IMR-90 (cell line): ENCODE measurements around the gene SNCG. TPM values are rescaled to one million over a fixed set of nuclear protein-coding genes. Genes with fewer than 3 reads are reported as not detected.

Source experiments
- ATAC-seq: fragments of 200-7000 bp; cut with Tn5 transposase; 2 replicates; pipeline ENCODE4 v1.9.1; 2020; ENCODE audit warnings: low read depth, mild to moderate bottlenecking, moderate library complexity
- BruUV-seq: library from RNA; stranded (reverse); fragments of 400-500 nt; replicated peaks from 2 replicates; lab custom pipeline; 2021; lab: Mats Ljungman, UMichigan
- CTCF ChIA-PET: fragments of 300-600 bp; formaldehyde crosslinking; extraction: SDS; loops from one replicate; lab custom pipeline; 2021; ENCODE audit warnings: antibody characterized with exemption; lab: Yijun Ruan, JAX
- POLR2A ChIA-PET: fragments of 300-600 bp; sonication (Branson Sonifier 250); formaldehyde crosslinking; loops from one replicate; lab custom pipeline; 2022; ENCODE audit warnings: antibody characterized with exemption; ENCODE audit not compliant: unreplicated experiment; lab: Charles Lee
- DNase-seq: peaks from one replicate; pipeline ENCODE4 v3.0.0; 2013
- H2AFZ ChIP-seq: replicated peaks from 2 replicates; pipeline ENCODE3; 2013; ENCODE audit warnings: low read length, mild to moderate bottlenecking; ENCODE audit not compliant: poor library complexity
- H2AK5ac ChIP-seq: 2 replicates; pipeline ENCODE4 v1.6.1; 2013; ENCODE audit warnings: low read depth, low read length, inconsistent platforms
- H2AK9ac ChIP-seq: replicated peaks from 2 replicates; pipeline ENCODE3; 2013; ENCODE audit warnings: mild to moderate bottlenecking, low read depth, low read length, moderate library complexity; ENCODE audit not compliant: poor library complexity
- H2BK120ac ChIP-seq: 2 replicates; pipeline ENCODE4 v1.6.1; 2013; ENCODE audit warnings: low read depth, low read length, inconsistent platforms
- H2BK15ac ChIP-seq: 3 replicates; pipeline ENCODE4 v1.6.1; 2013; ENCODE audit warnings: low read depth, low read length, inconsistent platforms
- H2BK20ac ChIP-seq: 2 replicates; pipeline ENCODE4 v1.6.1; 2013; ENCODE audit warnings: low read depth, mild to moderate bottlenecking, inconsistent platforms, low read length, moderate library complexity
- H2BK5ac ChIP-seq: 2 replicates; pipeline ENCODE4 v1.6.1; 2013; ENCODE audit warnings: mild to moderate bottlenecking, low read depth, low read length, inconsistent platforms; ENCODE audit not compliant: poor library complexity, severe bottlenecking
- H3K14ac ChIP-seq: replicated peaks from 2 replicates; pipeline ENCODE4 v1.6.1; 2013; ENCODE audit warnings: low read depth, low read length, inconsistent platforms
- H3K18ac ChIP-seq: 2 replicates; pipeline ENCODE4 v1.6.1; 2013; ENCODE audit warnings: low read depth, low read length, control low read depth
- H3K23ac ChIP-seq: 2 replicates; pipeline ENCODE4 v1.6.1; 2013; ENCODE audit warnings: low read depth, low read length, inconsistent platforms
- H3K27ac ChIP-seq: 2 replicates; pipeline ENCODE4 v1.5.1; 2013; ENCODE audit warnings: mild to moderate bottlenecking, control low read depth, low read length; ENCODE audit not compliant: insufficient read depth
- H3K27me3 ChIP-seq: 2 replicates; pipeline ENCODE4 v1.6.1; 2013; ENCODE audit warnings: low read length; ENCODE audit not compliant: control insufficient read depth, insufficient read depth
- H3K36me3 ChIP-seq: 2 replicates; pipeline ENCODE4 v1.6.1; 2013; ENCODE audit warnings: low read length, mixed read lengths; ENCODE audit not compliant: control insufficient read depth, insufficient read depth
- H3K4ac ChIP-seq: 2 replicates; pipeline ENCODE4 v1.6.1; 2013; ENCODE audit warnings: low read depth, low read length, inconsistent platforms
- H3K4me1 ChIP-seq: 2 replicates; pipeline ENCODE4 v1.6.1; 2013; ENCODE audit warnings: low read length, mixed read lengths; ENCODE audit not compliant: control insufficient read depth, insufficient read depth
- H3K4me2 ChIP-seq: 2 replicates; pipeline ENCODE4 v1.6.1; 2013; ENCODE audit warnings: low read depth, mild to moderate bottlenecking, control low read depth, low read length, moderate library complexity
- H3K4me3 ChIP-seq: 2 replicates; pipeline ENCODE4 v1.5.1; 2013; ENCODE audit warnings: low read depth, mild to moderate bottlenecking, control low read depth, low read length, moderate library complexity; ENCODE audit not compliant: insufficient read depth
- H3K56ac ChIP-seq: 2 replicates; pipeline ENCODE4 v1.6.1; 2013; ENCODE audit warnings: low read length, inconsistent platforms; ENCODE audit not compliant: insufficient read depth; ENCODE audit errors: extremely low read depth
- H3K79me1 ChIP-seq, 2 experiments: 2 replicates each; pipeline ENCODE4 v1.6.1; 2013; ENCODE audit warnings: low read length in 2 of 2, inconsistent platforms in 1 of 2, low read depth in 1 of 2
- H3K9ac ChIP-seq: 2 replicates; pipeline ENCODE4 v1.6.1; 2013; ENCODE audit warnings: low read depth, low read length, control low read depth
- H3K9me1 ChIP-seq: 2 replicates; pipeline ENCODE4 v1.6.1; 2013; ENCODE audit warnings: low read length, inconsistent platforms; ENCODE audit not compliant: insufficient read depth
- H3K9me3 ChIP-seq: 2 replicates; pipeline ENCODE4 v1.6.1; 2013; ENCODE audit warnings: low read length; ENCODE audit not compliant: control insufficient read depth, insufficient read depth
- H4K20me1 ChIP-seq: 2 replicates; pipeline ENCODE4 v1.6.1; 2013; ENCODE audit warnings: low read length, inconsistent platforms; ENCODE audit not compliant: insufficient read depth
- H4K5ac ChIP-seq: 2 replicates; pipeline ENCODE4 v1.6.1; 2013; ENCODE audit warnings: mild to moderate bottlenecking, low read depth, low read length, control low read depth
- H4K8ac ChIP-seq, 2 experiments: 2 replicates each; pipeline ENCODE4 v1.6.1; 2013; ENCODE audit warnings: low read depth in 2 of 2, low read length in 2 of 2, control low read depth in 1 of 2, inconsistent platforms in 1 of 2
- H4K91ac ChIP-seq: 2 replicates; pipeline ENCODE4 v1.6.1; 2013; ENCODE audit warnings: low read depth, low read length, inconsistent platforms; ENCODE audit not compliant: insufficient read depth
- CEBPB ChIP-seq: IDR thresholded peaks from 2 replicates; pipeline ENCODE4 v1.6.1; 2012; ENCODE audit warnings: low read depth, low read length, improper control_type of control experiment
- MAFK ChIP-seq: IDR thresholded peaks from 2 replicates; pipeline ENCODE4 v1.6.1; 2012; ENCODE audit warnings: low read depth, low read length, improper control_type of control experiment
- MXI1 ChIP-seq: IDR thresholded peaks from 2 replicates; pipeline ENCODE4 v1.6.1; 2012; ENCODE audit warnings: low read depth, mild to moderate bottlenecking, low read length, moderate library complexity, borderline replicate concordance
- POLR2A ChIP-seq: IDR thresholded peaks from 2 replicates; pipeline ENCODE4 v1.6.1; 2012; ENCODE audit warnings: mild to moderate bottlenecking, low read depth, low read length
- RCOR1 ChIP-seq: IDR thresholded peaks from 2 replicates; pipeline ENCODE4 v1.6.1; 2012; ENCODE audit warnings: mild to moderate bottlenecking, low read length, improper control_type of control experiment; ENCODE audit not compliant: insufficient replicate concordance
- WGBS, 2 experiments: methylation state at CpG; one replicate each; pipeline versions ENCODE4 v1.1.5 to v1.1.7; 2013; ENCODE audit warnings: missing lambda C conversion rate in 2 of 2; ENCODE audit not compliant: insufficient read length in 1 of 2; ENCODE audit errors: extremely low coverage in 2 of 2; 5-methylcytosine and 5-hydroxymethylcytosine counted together
- dilution Hi-C: fragments of 300-500 bp; cut with HindIII; formaldehyde crosslinking; loops from one replicate; pipeline ENCODE4 v1.14.3; 2018; ENCODE audit warnings: low sequenced_read_pairs; ENCODE audit not compliant: unreplicated experiment
- in situ Hi-C: fragments of 300-500 bp; cut with MboI; formaldehyde crosslinking; loops from 3 replicates; pipeline ENCODE4 v1.14.3; 2019; ENCODE audit warnings: low sequenced_read_pairs, inconsistent platforms, mixed read lengths
- intact Hi-C: fragments of 100-400 bp; cut with micrococcal nuclease; formaldehyde crosslinking; loops from 2 replicates; pipeline ENCODE4 v1.10.0; 2022
- polyA plus RNA-seq, 3 experiments: library from polyadenylated mRNA; depleted of rRNA; stranded (reverse); fragments of >200 nt; gene quantifications; 2 replicates each; pipeline ENCODE4 v1.2.3, GENCODE V29; 2012; ENCODE audit warnings: low replicate concordance in 1 of 3
- total RNA-seq: library from RNA; depleted of rRNA; stranded (reverse); fragments of >200 nt; gene quantifications from 2 replicates; pipeline ENCODE4 v1.2.3, GENCODE V29; 2012
- TF ChIP-seq, protein P1 (sequence below): conservative IDR thresholded peaks from 2 replicates; pipeline ENCODE4 v1.5.1; 2012; ENCODE audit warnings: mild to moderate bottlenecking, low read depth, low read length, improper control_type of control experiment

SNCG gene
- total and polyA plus RNA-seq, 2 of the 4 experiments (the other 2 are of a cell fraction), result 10.6 to 19.0 TPM

DNA sequence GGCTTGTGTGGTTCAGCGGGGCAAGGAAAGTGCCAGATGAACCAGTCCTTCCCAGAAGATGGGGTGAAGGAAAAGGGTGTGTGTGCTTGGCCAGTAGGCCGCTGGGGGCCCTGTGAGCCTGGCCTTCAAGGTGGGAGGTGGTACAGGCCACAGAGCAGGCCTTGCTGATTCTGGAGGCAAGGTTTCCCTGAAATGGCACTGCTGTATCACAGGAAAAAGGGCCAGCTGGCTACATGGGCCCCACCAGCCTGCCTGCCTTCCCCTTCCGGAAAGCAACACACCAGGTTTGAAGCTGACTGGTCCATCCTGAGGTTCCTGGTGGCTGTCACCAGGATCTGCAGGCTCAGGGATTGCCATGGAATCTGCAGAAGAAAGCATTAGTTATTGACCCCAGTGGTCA, 13.5 kb upstream of the SNCG start:
- H4K91ac ChIP-seq, result no peak overlapping the region
- no peak for ATAC-seq
- no peak for DNase-seq
- dilution Hi-C loops (no loop called here), intact Hi-C loops (no loop called here), in situ Hi-C loops (no loop called here)
- TF ChIP-seq CEBPB (no peak), MXI1 (no peak), MAFK (no peak), POLR2A (no peak), RCOR1 (no peak)
- TF ChIP-seq, protein P1, sequence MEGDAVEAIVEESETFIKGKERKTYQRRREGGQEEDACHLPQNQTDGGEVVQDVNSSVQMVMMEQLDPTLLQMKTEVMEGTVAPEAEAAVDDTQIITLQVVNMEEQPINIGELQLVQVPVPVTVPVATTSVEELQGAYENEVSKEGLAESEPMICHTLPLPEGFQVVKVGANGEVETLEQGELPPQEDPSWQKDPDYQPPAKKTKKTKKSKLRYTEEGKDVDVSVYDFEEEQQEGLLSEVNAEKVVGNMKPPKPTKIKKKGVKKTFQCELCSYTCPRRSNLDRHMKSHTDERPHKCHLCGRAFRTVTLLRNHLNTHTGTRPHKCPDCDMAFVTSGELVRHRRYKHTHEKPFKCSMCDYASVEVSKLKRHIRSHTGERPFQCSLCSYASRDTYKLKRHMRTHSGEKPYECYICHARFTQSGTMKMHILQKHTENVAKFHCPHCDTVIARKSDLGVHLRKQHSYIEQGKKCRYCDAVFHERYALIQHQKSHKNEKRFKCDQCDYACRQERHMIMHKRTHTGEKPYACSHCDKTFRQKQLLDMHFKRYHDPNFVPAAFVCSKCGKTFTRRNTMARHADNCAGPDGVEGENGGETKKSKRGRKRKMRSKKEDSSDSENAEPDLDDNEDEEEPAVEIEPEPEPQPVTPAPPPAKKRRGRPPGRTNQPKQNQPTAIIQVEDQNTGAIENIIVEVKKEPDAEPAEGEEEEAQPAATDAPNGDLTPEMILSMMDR, result no peak
- no peak overlapping the region for H2AK9ac ChIP-seq
- H3K36me3 ChIP-seq, result no peaks in the 10 kb centered on the region
- no TSS peak for BruUV-seq
- no peak overlapping the region for H3K56ac ChIP-seq
- H3K27me3 ChIP-seq, result peaks cover 14% of the 10 kb centered on the region
- no peak overlapping the region for H2BK15ac ChIP-seq
- no peaks in the 10 kb centered on the region for H3K9me1 ChIP-seq
- H3K4me3 ChIP-seq, result no peak overlapping the region
- H4K20me1 ChIP-seq, result no peaks in the 10 kb centered on the region
- H2BK5ac ChIP-seq, result no peak overlapping the region
- no peaks in the 10 kb centered on the region for H3K4me1 ChIP-seq
- no peak overlapping the region for H3K9ac ChIP-seq
- no peak overlapping the region for H3K4ac ChIP-seq
- H3K27ac ChIP-seq, result no peak overlapping the region
- no peak overlapping the region for H3K18ac ChIP-seq
- no peak overlapping the region for H2AFZ ChIP-seq
- CTCF ChIA-PET, result no interaction called here
- H2BK20ac ChIP-seq, result no peak overlapping the region
- H3K4me2 ChIP-seq, result no peak overlapping the region
- H4K8ac ChIP-seq, result no peak overlapping the region
- POLR2A ChIA-PET, result no interaction called here
- no peak overlapping the region for H4K5ac ChIP-seq
- no peak overlapping the region for H2BK120ac ChIP-seq
- no peaks in the 10 kb centered on the region for H3K9me3 ChIP-seq
- no peak overlapping the region for H3K14ac ChIP-seq
- H3K79me1 ChIP-seq, result no peaks in the 10 kb centered on the region
- no peak overlapping the region for H2AK5ac ChIP-seq
- no CpG with 5 or more reads among the region's 3 CpGs for WGBS, 2 experiments
- H3K23ac ChIP-seq, result no peak overlapping the region
